HFF-Myc (cell line): ENCODE data around the gene CXCL16.
A peak's percentile ranks its signal among the peaks of the same experiment; 100 is the strongest.
"Not testable (repeated sequence)": the region's sequence is repeated elsewhere in the genome, so short reads cannot be mapped to it uniquely, and the experiment has no call there.

ENCODE experiments used
- DNase-seq: peaks from one replicate; pipeline ENCODE4 v3.0.0-alpha.2; 2011; ENCODE audit warnings: low read depth; ENCODE audit errors: extremely low read depth
- H3K4me3 ChIP-seq: replicated peaks from 2 replicates; pipeline ENCODE4 v1.5.1; 2011; ENCODE audit warnings: low read depth, mild to moderate bottlenecking, control low read depth, low read length
- TF ChIP-seq, protein P1 (sequence below): IDR thresholded peaks from 2 replicates; pipeline ENCODE4 v1.5.1; 2012; ENCODE audit warnings: mild to moderate bottlenecking, low read depth, low read length, control low read depth; ENCODE audit errors: missing control alignments

Gene CXCL16

DNA sequence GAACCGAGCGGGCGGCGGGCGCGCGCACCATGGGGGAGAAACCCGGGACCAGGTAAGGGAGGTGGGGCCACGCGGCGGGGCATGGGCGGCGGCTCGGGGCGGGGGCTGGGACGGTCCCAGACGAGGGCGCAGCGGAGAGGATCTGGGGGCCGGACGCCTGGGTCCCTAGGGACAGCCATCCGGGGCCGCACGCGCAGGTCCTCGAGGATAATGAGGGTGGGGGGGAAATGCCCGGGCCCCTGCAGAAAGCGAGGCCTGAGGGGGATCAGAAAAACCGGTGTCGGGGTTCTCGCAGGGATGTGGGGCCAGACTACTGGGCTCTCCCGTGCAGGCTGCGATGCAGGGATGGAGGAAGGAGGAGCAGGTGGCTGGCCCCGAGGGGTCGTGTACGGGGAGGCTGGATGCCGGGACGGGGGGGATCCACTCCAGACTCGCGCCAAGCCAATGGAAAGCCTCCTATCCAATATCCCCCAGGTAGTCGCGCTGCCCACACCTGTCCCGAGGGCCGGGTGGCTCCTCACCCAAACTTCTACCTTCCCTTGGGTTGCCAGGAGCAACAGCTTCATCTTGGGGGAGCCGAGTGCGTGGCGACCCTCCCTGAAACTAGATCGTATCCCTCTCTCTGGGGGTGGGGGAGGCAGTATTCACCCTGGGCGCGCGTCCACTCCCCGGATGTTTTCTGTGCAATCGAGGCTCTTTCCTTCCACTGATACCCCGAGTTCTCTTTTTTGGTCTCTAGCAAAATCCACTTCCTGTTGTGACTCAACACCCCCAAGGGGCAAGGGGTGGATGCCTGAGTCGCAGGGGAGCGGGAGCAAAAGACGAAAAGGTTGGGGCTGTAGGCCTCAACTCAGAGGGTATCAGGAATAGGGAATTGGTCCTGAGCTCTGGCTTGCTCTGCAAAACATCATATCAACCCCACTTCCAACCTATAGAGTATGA lies 28.8 kb downstream of the CXCL16 start:
- peak overlapping the region; percentile 68 for H3K4me3 ChIP-seq
- no peak for DNase-seq
- TF ChIP-seq, protein P1, sequence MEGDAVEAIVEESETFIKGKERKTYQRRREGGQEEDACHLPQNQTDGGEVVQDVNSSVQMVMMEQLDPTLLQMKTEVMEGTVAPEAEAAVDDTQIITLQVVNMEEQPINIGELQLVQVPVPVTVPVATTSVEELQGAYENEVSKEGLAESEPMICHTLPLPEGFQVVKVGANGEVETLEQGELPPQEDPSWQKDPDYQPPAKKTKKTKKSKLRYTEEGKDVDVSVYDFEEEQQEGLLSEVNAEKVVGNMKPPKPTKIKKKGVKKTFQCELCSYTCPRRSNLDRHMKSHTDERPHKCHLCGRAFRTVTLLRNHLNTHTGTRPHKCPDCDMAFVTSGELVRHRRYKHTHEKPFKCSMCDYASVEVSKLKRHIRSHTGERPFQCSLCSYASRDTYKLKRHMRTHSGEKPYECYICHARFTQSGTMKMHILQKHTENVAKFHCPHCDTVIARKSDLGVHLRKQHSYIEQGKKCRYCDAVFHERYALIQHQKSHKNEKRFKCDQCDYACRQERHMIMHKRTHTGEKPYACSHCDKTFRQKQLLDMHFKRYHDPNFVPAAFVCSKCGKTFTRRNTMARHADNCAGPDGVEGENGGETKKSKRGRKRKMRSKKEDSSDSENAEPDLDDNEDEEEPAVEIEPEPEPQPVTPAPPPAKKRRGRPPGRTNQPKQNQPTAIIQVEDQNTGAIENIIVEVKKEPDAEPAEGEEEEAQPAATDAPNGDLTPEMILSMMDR: no peak

DNA sequence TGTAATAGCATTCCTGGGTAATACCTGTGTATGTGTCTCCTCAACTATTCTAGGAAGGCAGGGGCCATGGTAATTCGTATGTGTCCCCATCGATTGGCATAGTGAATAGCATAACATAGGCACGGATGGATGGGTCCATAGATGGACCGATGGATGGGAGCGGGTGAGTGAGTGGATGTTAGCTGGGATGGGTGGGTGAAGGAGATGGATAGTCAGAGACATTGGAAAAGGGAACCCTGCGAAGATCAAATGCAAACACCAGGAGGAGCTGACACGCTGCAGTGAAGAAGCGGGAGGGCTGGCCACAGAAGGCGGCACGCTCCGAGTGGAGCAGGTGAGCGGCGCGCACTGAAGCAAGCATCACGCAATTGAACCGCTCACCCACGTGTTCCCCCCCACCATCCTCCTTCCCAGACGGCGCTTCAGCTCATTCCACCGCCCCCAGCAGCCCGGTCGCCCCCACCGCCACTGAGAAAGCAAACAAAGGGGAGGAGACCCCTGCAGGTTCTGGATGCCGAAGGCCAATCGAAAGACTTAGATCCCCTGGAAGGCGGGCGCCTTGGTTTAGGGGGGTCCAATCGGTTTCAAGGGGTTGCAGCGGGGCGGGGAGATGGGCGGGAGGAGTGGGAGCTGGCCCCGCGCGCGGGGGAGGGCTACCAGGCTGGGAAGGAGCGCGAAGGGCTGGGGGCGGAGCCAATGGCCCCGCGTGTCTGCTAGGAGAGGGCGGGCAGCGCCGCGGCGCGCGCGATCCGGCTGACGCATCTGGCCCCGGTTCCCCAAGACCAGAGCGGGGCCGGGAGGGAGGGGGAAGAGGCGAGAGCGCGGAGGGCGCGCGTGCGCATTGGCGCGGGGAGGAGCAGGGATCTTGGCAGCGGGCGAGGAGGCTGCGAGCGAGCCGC lies 29.7 kb downstream of the CXCL16 start, which contains the start of gene ARRB2:
TSS of gene ARRB2 (plus strand) at position 839 of the 899 bp plus-strand sequence. CDS start 90 bp downstream, outside the sequence.
- DNase-seq: peak; percentile 87
- TF ChIP-seq, protein P1: peak; percentile 50
- peak within 1 kb of the TSS; percentile 68 for H3K4me3 ChIP-seq

DNA sequence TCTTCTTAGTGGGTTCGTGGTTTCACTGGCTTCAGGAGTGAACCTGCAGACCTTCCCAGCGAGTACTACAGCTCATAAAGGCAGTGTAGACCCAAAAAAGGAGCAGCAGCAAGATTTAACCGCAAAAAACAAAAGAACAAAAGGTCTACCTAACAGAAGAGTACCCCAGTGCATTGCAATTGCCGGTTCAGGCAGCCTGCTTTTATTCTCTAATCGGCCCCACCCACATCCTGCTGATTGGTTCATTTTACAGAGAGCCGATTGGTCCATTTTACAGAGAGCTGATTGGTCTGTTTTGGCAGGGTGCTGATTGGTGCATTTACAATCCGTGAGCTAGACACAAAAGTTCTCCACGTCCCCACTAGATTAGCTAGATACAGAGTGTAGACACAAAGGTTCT lies 31.3 kb downstream of the CXCL16 start:
- DNase-seq: no peak
- H3K4me3 ChIP-seq: no peak overlapping the region
- TF ChIP-seq, protein P1: no peak

DNA sequence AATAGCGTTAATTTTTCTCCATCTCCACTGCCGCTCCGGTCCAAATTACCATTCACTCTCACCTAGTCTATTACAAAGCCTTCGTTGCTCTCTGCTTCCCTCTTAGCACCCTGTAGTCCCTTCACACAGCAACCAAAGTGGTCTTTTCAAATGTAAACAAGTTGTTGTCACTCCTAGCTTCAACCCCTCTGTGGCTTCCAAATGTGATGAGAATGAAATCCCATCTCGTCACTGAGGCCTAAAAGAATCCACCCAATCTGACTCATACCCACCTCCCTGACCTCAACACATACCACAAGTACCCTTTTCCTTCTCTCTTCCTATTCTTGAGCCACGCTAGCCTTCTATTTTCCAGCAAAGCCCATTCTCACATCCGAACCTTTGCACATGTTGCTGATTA lies 33.6 kb downstream of the CXCL16 start:
- no peak overlapping the region for H3K4me3 ChIP-seq
- no peak for DNase-seq
- TF ChIP-seq, protein P1: no peak

DNA sequence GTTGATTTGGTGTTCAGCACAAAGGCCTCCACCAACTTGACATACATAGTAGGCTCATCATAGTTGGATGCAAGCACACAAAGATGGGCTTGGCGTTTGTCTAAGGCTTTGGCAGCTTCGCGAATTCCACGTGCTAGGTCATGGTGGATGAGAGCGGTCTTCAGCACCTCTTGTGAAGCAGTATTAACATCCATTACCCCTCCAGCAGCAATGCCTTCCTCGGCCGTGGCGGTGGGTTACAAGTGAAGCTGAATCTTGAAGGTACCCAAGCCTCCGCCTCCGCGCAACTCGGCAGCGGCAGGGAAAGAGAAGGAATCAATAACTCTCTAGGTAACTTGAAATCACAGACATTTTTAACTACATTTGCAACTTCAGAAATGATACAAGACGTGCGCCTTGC lies 34.7 kb downstream of the CXCL16 start:
- peak overlapping the region; percentile 95 for H3K4me3 ChIP-seq
- TF ChIP-seq, protein P1: no peak
- no peak for DNase-seq

DNA sequence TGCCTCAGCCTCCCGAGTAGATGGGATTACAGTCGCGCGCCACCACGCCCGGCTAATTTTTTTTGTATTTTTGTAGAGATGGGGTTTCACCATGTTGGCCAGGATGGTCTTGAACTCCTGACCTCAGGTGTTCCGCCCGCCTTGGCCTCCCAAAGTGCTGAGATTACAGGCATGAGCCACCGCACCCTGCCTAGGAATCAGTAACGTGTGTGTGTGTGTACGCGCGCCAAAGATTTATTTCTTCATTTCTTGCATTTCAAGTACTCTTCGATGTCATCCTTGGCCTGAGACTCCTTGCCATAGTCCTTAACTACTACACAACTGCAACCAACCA lies 35.2 kb downstream of the CXCL16 start:
- DNase-seq: not testable (repeated sequence)
- peak overlapping the region; percentile 95 for H3K4me3 ChIP-seq

DNA sequence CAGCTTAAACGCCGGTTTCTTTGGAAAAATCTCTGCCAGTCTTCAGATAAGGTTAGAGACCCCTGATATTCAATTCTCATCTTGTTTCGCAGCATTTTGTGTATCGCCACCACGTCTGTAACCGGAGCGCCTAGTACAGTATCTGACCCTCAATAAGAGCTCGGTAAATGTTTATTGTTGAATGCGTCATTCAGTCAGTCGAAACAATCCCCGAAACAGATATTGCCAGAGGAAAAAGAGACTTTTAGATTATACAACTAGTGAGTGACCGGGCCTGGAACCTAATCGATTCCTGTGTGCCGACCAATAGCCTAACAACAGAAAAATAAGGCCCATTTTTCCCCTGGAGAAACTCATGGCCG lies 36.4 kb downstream of the CXCL16 start:
- no peak for DNase-seq
- TF ChIP-seq, protein P1: no peak

More for the DNA sequence above, 36.4 kb downstream of the CXCL16 start:
- H3K4me3 ChIP-seq: peak overlapping the region; percentile 95
